HEK293 (cell line): ENCODE measurements around the gene RAP2A.

Experiments
- CTCF ChIA-PET: fragments of 350-600 bp; formaldehyde crosslinking; extraction: SDS; loops from one replicate; lab custom pipeline; 2021; ENCODE audit warnings: antibody characterized with exemption; lab: Yijun Ruan, JAX
- POLR2A ChIA-PET: fragments of 300-600 bp; formaldehyde crosslinking; extraction: SDS; loops from one replicate; lab custom pipeline; 2020; ENCODE audit warnings: antibody characterized with exemption, inconsistent platforms; lab: Yijun Ruan, JAX
- H3K27ac ChIP-seq: fragments of 200-500 bp; sonication (Bioruptor generic); 2 replicates; pipeline ENCODE4 v1.5.1; 2014; ENCODE audit warnings: low read depth, low read length, control low read depth, inconsistent platforms; ENCODE audit errors: extremely low read depth
- H3K36me3 ChIP-seq, 2 experiments: fragments of 200-500 bp in 1 of 2; sonication (Bioruptor generic) in 1 of 2; 1 replicate in 1 of 2; 2 replicates in 1 of 2; pipeline ENCODE4 v1.5.1; 2014 to 2017; ENCODE audit warnings: inconsistent platforms in 2 of 2, low read length in 2 of 2; ENCODE audit not compliant: control insufficient read depth in 2 of 2, insufficient read depth in 1 of 2
- H3K4me1 ChIP-seq: fragments of 200-500 bp; sonication (Bioruptor generic); 2 replicates; pipeline ENCODE4 v1.5.1; 2014; ENCODE audit warnings: mild to moderate bottlenecking, low read length, inconsistent platforms; ENCODE audit not compliant: control insufficient read depth, insufficient read depth
- H3K4me3 ChIP-seq: 2 replicates; pipeline ENCODE4 v1.5.1; 2011; ENCODE audit warnings: low read depth, mild to moderate bottlenecking, control low read depth, low read length, moderate library complexity
- H3K9me3 ChIP-seq: fragments of 200-500 bp; sonication (Bioruptor generic); 2 replicates; pipeline ENCODE4 v1.5.1; 2014; ENCODE audit warnings: low read depth, low read length, inconsistent platforms; ENCODE audit not compliant: control insufficient read depth, insufficient read depth
- FEZF1 ChIP-seq: fragments of 450-650 bp; formaldehyde crosslinking; IDR thresholded peaks from 2 replicates; pipeline ENCODE4 v1.5.1; 2016; ENCODE audit warnings: missing biosample characterization, missing genetic modification characterization
- IKZF3 ChIP-seq: fragments of 450-650 bp; IDR thresholded peaks from 2 replicates; pipeline ENCODE4 v1.5.0; 2018; ENCODE audit warnings: missing biosample characterization, mild to moderate bottlenecking, missing genetic modification characterization, moderate library complexity
- KLF16 ChIP-seq: fragments of 450-650 bp; formaldehyde crosslinking; IDR thresholded peaks from 2 replicates; pipeline ENCODE4 v1.5.1; 2017; ENCODE audit warnings: missing biosample characterization, missing genetic modification characterization
- KLF7 ChIP-seq: fragments of 450-650 bp; formaldehyde crosslinking; IDR thresholded peaks from 2 replicates; pipeline ENCODE4 v1.5.1; 2016; ENCODE audit warnings: missing biosample characterization, missing genetic modification characterization, borderline replicate concordance
- TCF7L2 ChIP-seq: IDR thresholded peaks from 2 replicates; pipeline ENCODE4 v1.6.1; 2011; ENCODE audit warnings: low read depth, mild to moderate bottlenecking, inconsistent platforms, low read length, moderate library complexity, borderline replicate concordance
- ZBTB1 ChIP-seq: fragments of 450-650 bp; formaldehyde crosslinking; IDR thresholded peaks from 2 replicates; pipeline ENCODE4 v1.5.1; 2016; ENCODE audit warnings: missing biosample characterization, missing genetic modification characterization
- ZBTB17 ChIP-seq: fragments of 450-650 bp; formaldehyde crosslinking; IDR thresholded peaks from 2 replicates; pipeline ENCODE4 v1.5.1; 2016; ENCODE audit warnings: missing biosample characterization, missing genetic modification characterization
- ZBTB48 ChIP-seq: fragments of 450-650 bp; formaldehyde crosslinking; IDR thresholded peaks from 2 replicates; pipeline ENCODE4 v1.5.1; 2016; ENCODE audit warnings: missing biosample characterization, missing genetic modification characterization
- ZNF24 ChIP-seq: fragments of 450-650 bp; formaldehyde crosslinking; IDR thresholded peaks from 2 replicates; pipeline ENCODE4 v1.5.1; 2016; ENCODE audit warnings: missing biosample characterization, missing genetic modification characterization
- ZNF248 ChIP-seq: fragments of 450-650 bp; formaldehyde crosslinking; IDR thresholded peaks from 2 replicates; pipeline ENCODE4 v1.5.1; 2017; ENCODE audit warnings: missing biosample characterization, missing genetic modification characterization
- ZNF366 ChIP-seq: fragments of 450-650 bp; formaldehyde crosslinking; conservative IDR thresholded peaks from 2 replicates; pipeline ENCODE4 v1.5.1; 2016; ENCODE audit warnings: missing biosample characterization, missing genetic modification characterization
- ZNF404 ChIP-seq: fragments of 450-650 bp; formaldehyde crosslinking; IDR thresholded peaks from 2 replicates; pipeline ENCODE4 v1.5.1; 2017; ENCODE audit warnings: missing biosample characterization, missing genetic modification characterization
- ZNF621 ChIP-seq: fragments of 450-650 bp; formaldehyde crosslinking; IDR thresholded peaks from 2 replicates; pipeline ENCODE4 v1.5.1; 2017; ENCODE audit warnings: missing biosample characterization, missing genetic modification characterization
- ZNF837 ChIP-seq: fragments of 450-650 bp; formaldehyde crosslinking; IDR thresholded peaks from 2 replicates; pipeline ENCODE4 v1.5.1; 2016; ENCODE audit warnings: missing biosample characterization, missing genetic modification characterization
- TF ChIP-seq, protein P1 (sequence below): fragments of 450-650 bp; formaldehyde crosslinking; IDR thresholded peaks from 2 replicates; pipeline ENCODE4 v1.5.1; 2016; ENCODE audit warnings: missing biosample characterization, missing genetic modification characterization
- TF ChIP-seq, protein P2 (sequence below): fragments of 450-650 bp; formaldehyde crosslinking; IDR thresholded peaks from 2 replicates; pipeline ENCODE4 v1.5.1; 2016; ENCODE audit warnings: missing biosample characterization, missing genetic modification characterization

RAP2A gene

GRCh38 chr13:97435794-97436193 is 1.8 kb downstream of the RAP2A start:
- ChIA-PET POLR2A (interaction anchor here (1.2 kb wide), 1 partner anchor 9 kb away, joined by 4 read pairs; no protein-coding TSS in a partner anchor), CTCF (no interaction called here)
- H3K36me3 ChIP-seq: no peaks in the 10 kb centered on the region
- H3K27ac ChIP-seq: no peak overlapping the region
- TF ChIP-seq TCF7L2 (0 out of 2 replicates have a peak, but pooled peaks have one; percentile 30), ZBTB17 (tag by site-specific recombination) (peak; percentile 21; the same call in 1 of the 2 replicates), ZNF248 (no peak), ZBTB48 (peak; percentile 89)
- TF ChIP-seq, protein P1, sequence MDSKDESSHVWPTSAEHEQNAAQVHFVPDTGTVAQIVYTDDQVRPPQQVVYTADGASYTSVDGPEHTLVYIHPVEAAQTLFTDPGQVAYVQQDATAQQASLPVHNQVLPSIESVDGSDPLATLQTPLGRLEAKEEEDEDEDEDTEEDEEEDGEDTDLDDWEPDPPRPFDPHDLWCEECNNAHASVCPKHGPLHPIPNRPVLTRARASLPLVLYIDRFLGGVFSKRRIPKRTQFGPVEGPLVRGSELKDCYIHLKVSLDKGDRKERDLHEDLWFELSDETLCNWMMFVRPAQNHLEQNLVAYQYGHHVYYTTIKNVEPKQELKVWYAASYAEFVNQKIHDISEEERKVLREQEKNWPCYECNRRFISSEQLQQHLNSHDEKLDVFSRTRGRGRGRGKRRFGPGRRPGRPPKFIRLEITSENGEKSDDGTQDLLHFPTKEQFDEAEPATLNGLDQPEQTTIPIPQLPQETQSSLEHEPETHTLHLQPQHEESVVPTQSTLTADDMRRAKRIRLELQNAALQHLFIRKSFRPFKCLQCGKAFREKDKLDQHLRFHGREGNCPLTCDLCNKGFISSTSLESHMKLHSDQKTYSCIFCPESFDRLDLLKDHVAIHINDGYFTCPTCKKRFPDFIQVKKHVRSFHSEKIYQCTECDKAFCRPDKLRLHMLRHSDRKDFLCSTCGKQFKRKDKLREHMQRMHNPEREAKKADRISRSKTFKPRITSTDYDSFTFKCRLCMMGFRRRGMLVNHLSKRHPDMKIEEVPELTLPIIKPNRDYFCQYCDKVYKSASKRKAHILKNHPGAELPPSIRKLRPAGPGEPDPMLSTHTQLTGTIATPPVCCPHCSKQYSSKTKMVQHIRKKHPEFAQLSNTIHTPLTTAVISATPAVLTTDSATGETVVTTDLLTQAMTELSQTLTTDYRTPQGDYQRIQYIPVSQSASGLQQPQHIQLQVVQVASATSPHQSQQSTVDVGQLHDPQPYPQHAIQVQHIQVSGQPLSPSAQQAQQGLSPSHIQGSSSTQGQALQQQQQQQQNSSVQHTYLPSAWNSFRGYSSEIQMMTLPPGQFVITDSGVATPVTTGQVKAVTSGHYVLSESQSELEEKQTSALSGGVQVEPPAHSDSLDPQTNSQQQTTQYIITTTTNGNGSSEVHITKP (tag by site-specific recombination): peak; percentile 54
- TF ChIP-seq, protein P2, sequence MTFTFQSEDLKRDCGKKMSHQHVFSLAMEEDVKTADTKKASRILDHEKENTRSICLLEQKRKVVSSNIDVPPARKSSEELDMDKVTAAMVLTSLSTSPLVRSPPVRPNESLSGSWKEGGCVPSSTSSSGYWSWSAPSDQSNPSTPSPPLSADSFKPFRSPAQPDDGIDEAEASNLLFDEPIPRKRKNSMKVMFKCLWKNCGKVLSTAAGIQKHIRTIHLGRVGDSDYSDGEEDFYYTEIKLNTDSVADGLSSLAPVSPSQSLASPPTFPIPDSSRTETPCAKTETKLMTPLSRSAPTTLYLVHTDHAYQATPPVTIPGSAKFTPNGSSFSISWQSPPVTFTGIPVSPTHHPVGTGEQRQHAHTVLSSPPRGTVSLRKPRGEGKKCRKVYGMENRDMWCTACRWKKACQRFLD (tag by site-specific recombination): no peak
- TF ChIP-seq, all 188 proteins: peak for 4
- no peaks in the 10 kb centered on the region for H3K9me3 ChIP-seq
- peak overlapping the region; percentile 78 for H3K4me3 ChIP-seq
- peaks cover 2% of the 10 kb centered on the region; the same call in 1 of the 2 replicates for H3K4me1 ChIP-seq

DNA sequence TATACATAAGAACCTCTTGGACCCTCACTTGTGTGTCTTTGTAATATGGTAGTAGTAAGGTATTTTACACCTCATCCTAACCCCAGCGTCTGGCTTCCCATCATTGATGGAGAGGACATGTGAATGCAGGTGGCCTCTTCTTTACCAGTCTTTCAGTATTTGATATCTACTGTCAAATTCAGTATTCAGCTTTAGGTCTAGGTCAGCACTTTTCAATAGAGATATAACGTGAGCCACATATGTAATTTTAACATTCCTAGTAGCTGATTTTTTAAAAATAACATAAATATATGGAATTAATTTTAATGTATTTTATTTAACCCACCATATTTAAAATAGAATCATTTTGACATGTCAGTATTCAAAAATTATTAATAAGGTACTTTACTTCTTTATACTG is 2.9 kb downstream of the RAP2A start:
- Histone ChIP-seq H3K4me1 (peaks cover 2% of the 10 kb centered on the region; the same call in 1 of the 2 replicates), H3K9me3 (no peaks in the 10 kb centered on the region), H3K27ac (no peak overlapping the region), H3K36me3 (no peaks in the 10 kb centered on the region), H3K4me3 (no peak overlapping the region)
- CTCF ChIA-PET: no interaction called here
- POLR2A ChIA-PET: no interaction called here
- no peak for TF ChIP-seq ZNF366 (tag by site-specific recombination)
- TF ChIP-seq ZNF24 (tag by site-specific recombination): no peak
- TF ChIP-seq ZNF404 (tag by site-specific recombination): no peak
- TF ChIP-seq ZNF621 (tag by site-specific recombination): no peak
- no peak for TF ChIP-seq FEZF1 (tag by site-specific recombination)
- TF ChIP-seq ZNF837 (tag by site-specific recombination): no peak

DNA sequence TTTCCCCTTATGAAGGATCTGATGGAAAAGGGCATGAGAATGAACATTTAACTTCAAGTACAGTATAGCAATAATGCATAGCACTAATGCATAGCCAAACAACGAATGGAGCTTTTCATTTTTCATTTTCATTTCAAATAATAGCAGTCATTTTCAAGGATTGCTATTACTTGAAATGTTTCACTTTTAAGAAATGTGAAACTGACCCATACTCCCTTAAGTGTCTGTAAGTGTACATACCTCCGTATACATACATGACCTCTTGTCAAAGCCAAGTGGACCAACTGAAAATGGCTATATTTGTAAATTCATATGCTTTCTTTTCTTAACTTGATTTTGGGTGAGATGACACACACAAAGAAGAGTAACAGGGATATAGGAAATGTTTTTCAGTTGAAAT is 3.8 kb downstream of the RAP2A start:
- TF ChIP-seq KLF7 (tag by site-specific recombination) (no peak), KLF16 (no peak), IKZF3 (tag by site-specific recombination) (no peak), ZBTB1 (tag by site-specific recombination) (no peak)
- TF ChIP-seq, all 188 proteins: peak for 0
- ChIA-PET POLR2A (no interaction called here), CTCF (no interaction called here)
- H3K27ac ChIP-seq: no peak overlapping the region
- no peaks in the 10 kb centered on the region for H3K9me3 ChIP-seq
- peaks cover 2% of the 10 kb centered on the region; the same call in 1 of the 2 replicates for H3K4me1 ChIP-seq
- no peak overlapping the region for H3K4me3 ChIP-seq
- H3K36me3 ChIP-seq: no peaks in the 10 kb centered on the region
